HEK293 (cell line): ENCODE data around the gene PPFIA3.

Experiments used
- GLIS1 ChIP-seq: fragments of 450-650 bp; formaldehyde crosslinking; IDR thresholded peaks from 2 replicates; pipeline ENCODE4 v1.5.1; 2016; ENCODE audit warnings: missing biosample characterization, missing genetic modification characterization
- GLIS2 ChIP-seq: fragments of 450-650 bp; formaldehyde crosslinking; IDR thresholded peaks from 2 replicates; pipeline ENCODE4 v1.5.1; 2016; ENCODE audit warnings: missing biosample characterization, missing genetic modification characterization
- KLF1 ChIP-seq: fragments of 450-650 bp; formaldehyde crosslinking; IDR thresholded peaks from 2 replicates; pipeline ENCODE4 v1.5.1; 2016; ENCODE audit warnings: missing biosample characterization, missing genetic modification characterization
- KLF10 ChIP-seq: fragments of 450-650 bp; IDR thresholded peaks from 2 replicates; pipeline ENCODE4 v1.5.1; 2018; ENCODE audit warnings: missing biosample characterization, mild to moderate bottlenecking, missing genetic modification characterization
- KLF7 ChIP-seq: fragments of 450-650 bp; formaldehyde crosslinking; IDR thresholded peaks from 2 replicates; pipeline ENCODE4 v1.5.1; 2016; ENCODE audit warnings: missing biosample characterization, missing genetic modification characterization, borderline replicate concordance
- KLF9 ChIP-seq: fragments of 450-650 bp; formaldehyde crosslinking; IDR thresholded peaks from 2 replicates; pipeline ENCODE4 v1.5.1; 2016; ENCODE audit warnings: missing biosample characterization, missing genetic modification characterization, low read depth
- PATZ1 ChIP-seq: fragments of 450-650 bp; formaldehyde crosslinking; IDR thresholded peaks from 2 replicates; pipeline ENCODE4 v1.5.1; 2016; ENCODE audit warnings: missing biosample characterization, missing genetic modification characterization
- SCRT2 ChIP-seq: fragments of 450-650 bp; formaldehyde crosslinking; IDR thresholded peaks from 2 replicates; pipeline ENCODE4 v1.5.1; 2016; ENCODE audit warnings: missing biosample characterization, missing genetic modification characterization
- SETDB1 ChIP-seq: IDR thresholded peaks from one replicate; pipeline ENCODE4 v1.6.1; 2017; ENCODE audit warnings: mild to moderate bottlenecking, low read length, moderate library complexity, mixed read lengths; ENCODE audit not compliant: insufficient read length
- SP2 ChIP-seq: fragments of 450-650 bp; formaldehyde crosslinking; IDR thresholded peaks from 2 replicates; pipeline ENCODE4 v1.5.1; 2016; ENCODE audit warnings: missing biosample characterization, missing genetic modification characterization
- YY2 ChIP-seq: fragments of 450-650 bp; formaldehyde crosslinking; IDR thresholded peaks from 2 replicates; pipeline ENCODE4 v1.5.1; 2016; ENCODE audit warnings: missing biosample characterization, missing genetic modification characterization
- ZBTB17 ChIP-seq: fragments of 450-650 bp; formaldehyde crosslinking; IDR thresholded peaks from 2 replicates; pipeline ENCODE4 v1.5.1; 2016; ENCODE audit warnings: missing biosample characterization, missing genetic modification characterization
- ZBTB20 ChIP-seq: fragments of 450-650 bp; formaldehyde crosslinking; IDR thresholded peaks from 2 replicates; pipeline ENCODE4 v1.5.1; 2016; ENCODE audit warnings: missing biosample characterization, missing genetic modification characterization
- ZBTB6 ChIP-seq: fragments of 450-650 bp; formaldehyde crosslinking; IDR thresholded peaks from 2 replicates; pipeline ENCODE4 v1.5.1; 2017; ENCODE audit warnings: missing biosample characterization, missing genetic modification characterization
- ZFHX2 ChIP-seq: fragments of 450-650 bp; formaldehyde crosslinking; conservative IDR thresholded peaks from 2 replicates; pipeline ENCODE4 v1.5.1; 2016; ENCODE audit warnings: missing biosample characterization, missing genetic modification characterization
- ZIC2 ChIP-seq: fragments of 450-650 bp; formaldehyde crosslinking; IDR thresholded peaks from 2 replicates; pipeline ENCODE4 v1.5.1; 2016; ENCODE audit warnings: missing biosample characterization, missing genetic modification characterization
- ZNF133 ChIP-seq: fragments of 450-650 bp; formaldehyde crosslinking; IDR thresholded peaks from 2 replicates; pipeline ENCODE4 v1.5.1; 2016; ENCODE audit warnings: missing biosample characterization, missing genetic modification characterization
- ZNF239 ChIP-seq: fragments of 450-650 bp; formaldehyde crosslinking; IDR thresholded peaks from 2 replicates; pipeline ENCODE4 v1.5.1; 2016; ENCODE audit warnings: missing biosample characterization, missing genetic modification characterization
- ZNF292 ChIP-seq: fragments of 450-650 bp; formaldehyde crosslinking; IDR thresholded peaks from 2 replicates; pipeline ENCODE4 v1.5.1; 2016; ENCODE audit warnings: low read depth, missing biosample characterization, missing genetic modification characterization, borderline replicate concordance
- ZNF366 ChIP-seq: fragments of 450-650 bp; formaldehyde crosslinking; conservative IDR thresholded peaks from 2 replicates; pipeline ENCODE4 v1.5.1; 2016; ENCODE audit warnings: missing biosample characterization, missing genetic modification characterization
- ZNF391 ChIP-seq: fragments of 450-650 bp; formaldehyde crosslinking; IDR thresholded peaks from 2 replicates; pipeline ENCODE4 v1.5.1; 2016; ENCODE audit warnings: low read depth, missing biosample characterization, missing genetic modification characterization, borderline replicate concordance
- ZNF449 ChIP-seq: fragments of 450-650 bp; formaldehyde crosslinking; IDR thresholded peaks from 2 replicates; pipeline ENCODE4 v1.5.1; 2017; ENCODE audit warnings: missing biosample characterization, mild to moderate bottlenecking, missing genetic modification characterization, moderate library complexity
- ZNF501 ChIP-seq: fragments of 450-650 bp; formaldehyde crosslinking; IDR thresholded peaks from 2 replicates; pipeline ENCODE4 v1.5.1; 2016; ENCODE audit warnings: missing biosample characterization, missing genetic modification characterization
- ZNF629 ChIP-seq: fragments of 450-650 bp; formaldehyde crosslinking; IDR thresholded peaks from 2 replicates; pipeline ENCODE4 v1.5.1; 2017; ENCODE audit warnings: missing biosample characterization, missing genetic modification characterization
- ZNF654 ChIP-seq: fragments of 450-650 bp; formaldehyde crosslinking; IDR thresholded peaks from 2 replicates; pipeline ENCODE4 v1.5.1; 2016; ENCODE audit warnings: low read depth, missing biosample characterization, missing genetic modification characterization
- TF ChIP-seq, protein P1 (sequence below): fragments of 450-650 bp; formaldehyde crosslinking; IDR thresholded peaks from 2 replicates; pipeline ENCODE4 v1.5.1; 2016; ENCODE audit warnings: missing biosample characterization, missing genetic modification characterization
- TF ChIP-seq, protein P2 (sequence below): fragments of 450-650 bp; formaldehyde crosslinking; IDR thresholded peaks from 2 replicates; pipeline ENCODE4 v1.5.1; 2016; ENCODE audit warnings: missing biosample characterization, missing genetic modification characterization

PPFIA3 gene

DNA sequence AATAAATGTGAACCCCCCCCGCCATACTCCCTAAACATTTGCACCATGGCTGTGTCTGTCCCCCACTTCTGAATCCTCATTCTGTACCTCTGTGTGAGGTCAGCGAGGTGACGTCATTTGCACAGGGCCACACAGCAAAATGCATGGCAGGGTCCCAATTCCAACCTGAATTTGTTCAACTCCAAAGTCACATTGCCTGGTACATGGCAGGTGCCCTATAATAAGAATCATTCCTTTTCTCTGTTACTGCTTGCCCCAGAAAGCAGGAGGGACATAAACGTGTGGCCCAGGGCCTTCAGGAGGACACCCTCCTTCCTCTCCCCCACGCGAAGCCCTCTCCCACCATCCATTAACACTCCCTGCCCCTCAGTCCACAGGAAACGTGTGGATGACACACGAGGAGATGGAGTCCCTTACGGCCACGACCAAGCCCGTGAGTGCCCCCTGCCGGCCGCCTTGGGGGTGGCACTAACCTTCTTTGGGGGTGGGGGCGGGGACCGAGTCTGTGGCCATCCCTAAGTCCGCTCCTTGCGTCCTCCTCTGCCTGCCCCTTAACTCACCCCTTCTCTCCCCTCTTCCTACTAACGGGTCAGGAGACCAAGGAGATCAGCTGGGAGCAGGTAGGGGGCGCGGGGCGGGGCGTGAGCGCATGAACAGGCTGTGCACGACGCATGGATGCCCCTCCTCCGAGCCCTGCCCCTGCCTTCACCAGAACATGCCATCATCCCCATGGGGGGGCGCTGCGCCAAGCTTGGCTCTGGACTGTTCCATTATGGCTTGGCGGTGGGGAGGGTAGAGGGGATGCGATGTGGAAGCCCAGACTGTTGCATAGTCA is 26.4 kb downstream of the PPFIA3 start (continued):
- TF ChIP-seq ZNF449, result peak; percentile 10; the same call in 1 of the 2 replicates
- TF ChIP-seq ZIC2 (tag by site-specific recombination), result peak; percentile 48; the same call in 1 of the 2 replicates
- peak; percentile 71 for TF ChIP-seq ZBTB17 (tag by site-specific recombination)
- TF ChIP-seq ZNF654 (tag by site-specific recombination), result peak; percentile 61
- no peak for TF ChIP-seq KLF7 (tag by site-specific recombination)
- peak; percentile 65; the same call in 1 of the 2 replicates for TF ChIP-seq ZNF391 (tag by site-specific recombination)
- no peak for TF ChIP-seq ZNF239 (tag by site-specific recombination)
- peak; percentile 88 for TF ChIP-seq GLIS2
- TF ChIP-seq, protein P1, sequence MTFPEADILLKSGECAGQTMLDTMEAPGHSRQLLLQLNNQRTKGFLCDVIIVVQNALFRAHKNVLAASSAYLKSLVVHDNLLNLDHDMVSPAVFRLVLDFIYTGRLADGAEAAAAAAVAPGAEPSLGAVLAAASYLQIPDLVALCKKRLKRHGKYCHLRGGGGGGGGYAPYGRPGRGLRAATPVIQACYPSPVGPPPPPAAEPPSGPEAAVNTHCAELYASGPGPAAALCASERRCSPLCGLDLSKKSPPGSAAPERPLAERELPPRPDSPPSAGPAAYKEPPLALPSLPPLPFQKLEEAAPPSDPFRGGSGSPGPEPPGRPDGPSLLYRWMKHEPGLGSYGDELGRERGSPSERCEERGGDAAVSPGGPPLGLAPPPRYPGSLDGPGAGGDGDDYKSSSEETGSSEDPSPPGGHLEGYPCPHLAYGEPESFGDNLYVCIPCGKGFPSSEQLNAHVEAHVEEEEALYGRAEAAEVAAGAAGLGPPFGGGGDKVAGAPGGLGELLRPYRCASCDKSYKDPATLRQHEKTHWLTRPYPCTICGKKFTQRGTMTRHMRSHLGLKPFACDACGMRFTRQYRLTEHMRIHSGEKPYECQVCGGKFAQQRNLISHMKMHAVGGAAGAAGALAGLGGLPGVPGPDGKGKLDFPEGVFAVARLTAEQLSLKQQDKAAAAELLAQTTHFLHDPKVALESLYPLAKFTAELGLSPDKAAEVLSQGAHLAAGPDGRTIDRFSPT (tag by site-specific recombination), result 0 out of 2 replicates have a peak, but pooled peaks have one; percentile 19
- TF ChIP-seq ZNF629 (tag by site-specific recombination), result peak; percentile 71
- peak; percentile 86 for TF ChIP-seq SCRT2
- TF ChIP-seq YY2 (tag by site-specific recombination), result peak; percentile 36; the same call in 1 of the 2 replicates
- TF ChIP-seq SETDB1, result no peak
- peak; percentile 65 for TF ChIP-seq ZNF501 (tag by site-specific recombination)
- TF ChIP-seq KLF1 (tag by site-specific recombination), result peak; percentile 65
- TF ChIP-seq ZNF292 (tag by site-specific recombination), result no peak
- TF ChIP-seq KLF9, result peak; percentile 82
- TF ChIP-seq ZBTB20 (tag by site-specific recombination), result peak; percentile 28; the same call in 1 of the 2 replicates
- TF ChIP-seq, protein P2, sequence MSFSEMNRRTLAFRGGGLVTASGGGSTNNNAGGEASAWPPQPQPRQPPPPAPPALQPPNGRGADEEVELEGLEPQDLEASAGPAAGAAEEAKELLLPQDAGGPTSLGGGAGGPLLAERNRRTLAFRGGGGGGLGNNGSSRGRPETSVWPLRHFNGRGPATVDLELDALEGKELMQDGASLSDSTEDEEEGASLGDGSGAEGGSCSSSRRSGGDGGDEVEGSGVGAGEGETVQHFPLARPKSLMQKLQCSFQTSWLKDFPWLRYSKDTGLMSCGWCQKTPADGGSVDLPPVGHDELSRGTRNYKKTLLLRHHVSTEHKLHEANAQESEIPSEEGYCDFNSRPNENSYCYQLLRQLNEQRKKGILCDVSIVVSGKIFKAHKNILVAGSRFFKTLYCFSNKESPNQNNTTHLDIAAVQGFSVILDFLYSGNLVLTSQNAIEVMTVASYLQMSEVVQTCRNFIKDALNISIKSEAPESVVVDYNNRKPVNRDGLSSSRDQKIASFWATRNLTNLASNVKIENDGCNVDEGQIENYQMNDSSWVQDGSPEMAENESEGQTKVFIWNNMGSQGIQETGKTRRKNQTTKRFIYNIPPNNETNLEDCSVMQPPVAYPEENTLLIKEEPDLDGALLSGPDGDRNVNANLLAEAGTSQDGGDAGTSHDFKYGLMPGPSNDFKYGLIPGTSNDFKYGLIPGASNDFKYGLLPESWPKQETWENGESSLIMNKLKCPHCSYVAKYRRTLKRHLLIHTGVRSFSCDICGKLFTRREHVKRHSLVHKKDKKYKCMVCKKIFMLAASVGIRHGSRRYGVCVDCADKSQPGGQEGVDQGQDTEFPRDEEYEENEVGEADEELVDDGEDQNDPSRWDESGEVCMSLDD (tag by site-specific recombination), result peak; percentile 17; the same call in 1 of the 2 replicates
- no peak for TF ChIP-seq ZNF133 (tag by site-specific recombination)
- 0 out of 2 replicates have a peak, but pooled peaks have one; percentile 28 for TF ChIP-seq KLF10 (tag by site-specific recombination)
- TF ChIP-seq ZNF366 (tag by site-specific recombination), result peak; percentile 41
- TF ChIP-seq SP2 (tag by site-specific recombination), result peak; percentile 28
- TF ChIP-seq ZBTB6 (tag by site-specific recombination), result peak; percentile 52; the same call in 1 of the 2 replicates
- TF ChIP-seq PATZ1 (tag by site-specific recombination), result peak; percentile 79
- TF ChIP-seq ZFHX2 (tag by site-specific recombination), result peak; percentile 64
- peak; percentile 69 for TF ChIP-seq GLIS1 (tag by site-specific recombination)
